NCI-H2196 treated with DMSO at 0.1 percent for 48 hours (cell line): ENCODE results near the gene SP4.
A peak's percentile ranks its signal among the peaks of the same experiment; 100 is the strongest.

Experiments
- DNase-seq: peaks from one replicate; lab custom pipeline; 2025; ENCODE audit not compliant: unreplicated experiment; lab: John Stamatoyannopoulos, UW

SP4 gene

GRCh38 chr7:21443149-21443841, 15.4 kb downstream of the SP4 start:
- DNase-seq = no peak

GRCh38 chr7:21448974-21449373, 21.1 kb downstream of the SP4 start:
- DNase-seq = no peak

- no peak for DNase-seq
Observed at GRCh38 chr7:21450076-21450475, 22.2 kb downstream of the SP4 start.

GRCh38 chr7:21450941-21451340, 23.1 kb downstream of the SP4 start:
- DNase-seq = no peak

GRCh38 chr7:21454182-21454581, 26.3 kb downstream of the SP4 start:
- DNase-seq = no peak

- no peak for DNase-seq
Observed at GRCh38 chr7:21454906-21455305, 27.0 kb downstream of the SP4 start.

GRCh38 chr7:21461282-21461681, 33.4 kb downstream of the SP4 start:
- DNase-seq = no peak

- no peak for DNase-seq
Observed at GRCh38 chr7:21462081-21462480, 34.2 kb downstream of the SP4 start.

- no peak for DNase-seq
Observed at GRCh38 chr7:21463524-21463923, 35.6 kb downstream of the SP4 start.

- no peak for DNase-seq
Observed at GRCh38 chr7:21468969-21469368, 41.1 kb downstream of the SP4 start.

GRCh38 chr7:21469894-21470293, 42.0 kb downstream of the SP4 start:
- DNase-seq = no peak

- no peak for DNase-seq
Observed at GRCh38 chr7:21472029-21472428, 44.1 kb downstream of the SP4 start.

GRCh38 chr7:21476429-21476828, 48.5 kb downstream of the SP4 start:
- DNase-seq = no peak

GRCh38 chr7:21480693-21481403, 53.0 kb downstream of the SP4 start:
- no peak for DNase-seq

- no peak for DNase-seq
Observed at GRCh38 chr7:21486511-21486910, 58.6 kb downstream of the SP4 start.

- DNase-seq = no peak
Observed at GRCh38 chr7:21495731-21496130, 67.8 kb downstream of the SP4 start.

- DNase-seq = no peak
Observed at GRCh38 chr7:21497072-21497471, 69.2 kb downstream of the SP4 start.

GRCh38 chr7:21500117-21500832, 72.4 kb downstream of the SP4 start:
- no peak for DNase-seq

- DNase-seq = peak; percentile 5
Observed at GRCh38 chr7:21504021-21504420, 76.1 kb downstream of the SP4 start.

GRCh38 chr7:21507627-21508343, 79.9 kb downstream of the SP4 start:
- DNase-seq = no peak

GRCh38 chr7:21508538-21508937, 80.7 kb downstream of the SP4 start:
- no peak for DNase-seq
